GM19351 (cell line): ENCODE results near the gene GABRG3.

Experiments
- ATAC-seq: cut with Tn5 transposase; IDR thresholded peaks from one replicate; pipeline ENCODE4 v1.9.1; 2021; ENCODE audit warnings: mild to moderate bottlenecking, moderate library complexity; ENCODE audit not compliant: unreplicated experiment

GABRG3 gene

DNA sequence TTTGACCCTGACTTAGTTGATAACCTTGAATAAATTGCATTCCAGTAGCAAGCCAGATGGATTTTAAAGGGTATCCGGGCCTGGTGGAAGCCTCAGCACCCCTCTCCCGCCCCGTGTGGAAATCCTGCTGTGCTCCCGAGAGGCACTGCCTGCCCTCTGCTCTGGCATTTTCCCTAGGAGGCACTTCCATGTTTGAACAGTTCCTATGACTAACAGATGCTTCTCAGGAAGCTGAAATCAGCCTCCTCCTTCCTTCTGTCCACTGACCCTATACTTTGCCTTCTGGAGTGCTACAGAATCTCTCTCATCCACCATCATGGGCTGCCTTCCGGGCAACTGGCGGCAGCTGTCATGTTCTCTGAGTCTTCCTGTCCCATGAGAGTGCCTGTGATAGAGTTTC lies 90.8 kb downstream of the GABRG3 start:
- ATAC-seq = no peak

GRCh38 chr15:27062951-27063350 lies 92.0 kb downstream of the GABRG3 start:
- ATAC-seq = no peak

DNA sequence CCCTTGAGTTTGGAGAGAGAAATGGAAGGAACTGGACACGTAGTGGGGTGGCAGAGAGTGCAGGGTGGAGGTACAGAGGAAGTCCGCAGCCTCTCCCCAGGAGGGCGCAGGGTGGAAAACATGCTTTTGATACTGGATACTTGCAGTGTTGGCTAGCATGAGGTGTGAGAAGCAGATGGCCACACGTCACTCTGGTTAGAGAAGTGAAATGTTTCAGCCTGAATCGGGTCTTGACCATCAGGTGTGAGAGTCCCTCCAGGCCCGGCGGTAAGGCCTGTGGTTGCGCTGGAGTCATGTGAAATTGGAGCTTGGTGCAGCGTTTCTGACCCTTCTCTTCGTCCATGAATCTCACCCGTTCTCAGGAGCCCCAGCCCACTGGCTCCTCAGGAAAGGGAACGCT lies 93.1 kb downstream of the GABRG3 start:
- no peak for ATAC-seq

DNA sequence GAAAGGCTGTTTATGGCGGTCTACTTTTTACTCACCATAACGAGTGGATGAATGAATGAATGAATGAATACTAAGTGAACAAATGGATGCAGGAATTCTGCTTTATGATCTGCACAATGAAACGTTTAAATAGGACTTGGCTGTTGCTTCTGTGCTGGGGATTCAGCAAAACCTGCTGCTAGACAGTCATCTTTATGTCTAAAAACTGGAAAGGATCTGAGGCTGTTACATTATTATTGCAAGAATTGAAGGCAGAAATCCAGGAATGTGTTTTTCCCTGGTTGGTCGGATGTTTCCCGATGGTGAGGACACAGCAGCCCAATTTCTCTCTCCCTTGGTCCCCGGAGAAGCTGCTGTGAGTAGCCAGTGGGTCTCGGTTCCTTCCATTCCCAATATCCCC lies 94.2 kb downstream of the GABRG3 start:
- no peak for ATAC-seq

DNA sequence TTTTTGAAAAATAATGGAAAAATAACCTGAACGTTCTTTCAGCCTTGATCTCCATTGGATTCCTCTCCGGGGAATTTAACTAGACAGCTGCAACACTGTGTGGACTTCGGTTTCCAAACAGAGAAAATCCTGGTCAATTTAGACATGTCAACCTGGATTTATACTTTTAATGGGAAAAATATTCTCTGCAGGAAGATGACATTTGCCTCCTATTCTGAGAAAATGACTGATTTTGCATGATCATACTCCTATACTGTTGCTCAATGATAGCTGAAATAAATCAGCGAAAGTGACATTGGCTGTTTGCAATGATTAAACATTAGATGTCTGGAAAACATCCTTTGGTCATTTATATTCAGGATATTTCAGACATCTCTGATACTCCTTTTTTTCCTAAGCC lies 94.8 kb downstream of the GABRG3 start:
- no peak for ATAC-seq

GRCh38 chr15:27066446-27066845 lies 95.5 kb downstream of the GABRG3 start:
- ATAC-seq = no peak

GRCh38 chr15:27067175-27067574 lies 96.2 kb downstream of the GABRG3 start:
- no peak for ATAC-seq

- no peak for ATAC-seq
These were observed 99.9 kb downstream of the GABRG3 start for GRCh38 chr15:27070841-27071240.

DNA sequence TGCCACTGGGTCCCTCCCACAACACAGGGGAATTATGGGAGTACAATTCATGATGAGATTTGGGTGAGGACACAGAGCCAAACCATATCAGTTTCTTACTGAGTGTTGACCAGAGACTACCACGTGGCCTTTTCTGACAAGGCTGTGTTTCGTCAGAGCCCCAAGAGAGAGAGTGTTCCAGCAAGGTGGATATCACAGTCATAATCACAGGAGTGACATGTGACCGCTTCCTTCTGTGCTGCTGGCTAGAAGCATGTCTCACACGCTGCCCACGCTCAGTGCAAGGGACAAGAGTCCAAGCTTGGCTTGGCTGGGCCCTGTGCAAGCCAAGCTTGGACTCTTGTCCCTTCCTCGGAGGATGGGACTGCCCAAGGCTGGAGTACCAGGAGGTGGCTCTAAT lies 103.2 kb downstream of the GABRG3 start:
- no peak for ATAC-seq

DNA sequence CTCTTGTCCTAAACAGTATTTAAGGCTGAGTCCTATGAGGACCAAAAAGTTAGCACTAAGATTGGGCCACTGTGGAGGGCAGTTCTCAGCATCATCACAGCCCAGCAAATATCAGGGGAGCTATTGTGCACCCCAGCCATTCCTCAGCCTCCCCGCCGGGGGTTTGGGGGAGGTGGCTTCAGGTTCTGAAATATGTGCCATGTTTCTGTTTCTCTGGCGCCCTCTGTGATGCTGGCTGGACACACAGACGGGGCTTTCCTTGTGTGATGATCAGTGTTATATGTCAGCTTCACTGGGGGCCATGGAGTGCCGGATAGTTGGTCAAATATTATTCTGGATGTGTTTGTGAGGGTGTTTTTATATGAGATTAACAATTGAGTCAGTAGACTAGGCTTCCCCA lies 106.8 kb downstream of the GABRG3 start:
- ATAC-seq = no peak

- no peak for ATAC-seq
These were observed 110.9 kb downstream of the GABRG3 start for GRCh38 chr15:27081676-27082418.

- no peak for ATAC-seq
These were observed 111.5 kb downstream of the GABRG3 start for GRCh38 chr15:27082526-27082925.

- ATAC-seq = no peak
These were observed 113.9 kb downstream of the GABRG3 start for GRCh38 chr15:27084844-27085243.

GRCh38 chr15:27086149-27086548 lies 115.2 kb downstream of the GABRG3 start:
- no peak for ATAC-seq

GRCh38 chr15:27086805-27087204 lies 115.8 kb downstream of the GABRG3 start:
- ATAC-seq = no peak

DNA sequence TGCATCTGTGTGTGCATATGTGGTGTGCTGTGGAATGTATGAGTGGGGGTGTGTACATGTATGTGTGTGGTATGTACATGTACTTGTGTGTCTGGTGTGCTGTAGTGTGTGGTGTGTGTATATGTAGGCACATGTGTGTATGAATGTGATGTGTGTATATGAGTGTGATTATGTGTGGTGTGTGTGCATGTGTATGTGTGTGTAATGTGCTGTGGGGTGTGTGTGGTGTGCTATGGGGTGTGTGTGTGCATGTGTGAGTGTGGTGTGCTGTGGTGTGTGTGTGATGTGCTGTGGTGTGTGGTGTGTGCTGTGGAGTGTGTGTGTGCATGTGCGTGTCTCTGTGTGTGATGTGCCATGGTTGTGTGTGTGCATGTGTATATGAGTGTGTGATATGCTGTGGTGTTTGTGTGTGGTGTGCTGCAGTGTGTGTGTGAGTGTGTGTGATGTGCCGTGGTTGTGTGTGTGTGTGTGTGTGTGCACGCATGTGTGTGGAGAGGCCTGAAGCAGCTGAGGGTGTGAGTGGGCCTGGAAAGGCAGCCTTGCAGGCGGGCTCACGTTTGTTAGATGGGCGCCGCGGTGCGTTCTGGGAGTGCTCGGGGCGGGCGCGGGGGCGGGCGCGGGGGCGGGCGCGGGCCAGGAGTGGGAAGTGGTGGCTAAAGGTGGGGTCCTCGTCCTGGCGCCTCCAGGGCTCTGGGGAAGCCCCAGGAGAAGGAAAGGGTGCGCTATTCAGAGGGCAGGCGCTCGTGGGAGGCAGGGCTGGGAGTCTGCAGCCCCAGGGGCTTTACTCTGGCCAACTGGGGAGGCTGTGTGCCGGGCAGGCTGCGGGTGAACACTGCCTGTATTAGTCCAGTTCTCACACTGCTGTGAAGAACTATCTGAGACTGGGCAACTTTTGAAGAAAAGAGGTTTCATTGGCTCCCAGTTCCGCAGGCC lies 116.9 kb downstream of the GABRG3 start:
- no peak for ATAC-seq

GRCh38 chr15:27088584-27089232 lies 117.7 kb downstream of the GABRG3 start:
- no peak for ATAC-seq

- no peak for ATAC-seq
These were observed 118.2 kb downstream of the GABRG3 start for GRCh38 chr15:27089233-27089586.

DNA sequence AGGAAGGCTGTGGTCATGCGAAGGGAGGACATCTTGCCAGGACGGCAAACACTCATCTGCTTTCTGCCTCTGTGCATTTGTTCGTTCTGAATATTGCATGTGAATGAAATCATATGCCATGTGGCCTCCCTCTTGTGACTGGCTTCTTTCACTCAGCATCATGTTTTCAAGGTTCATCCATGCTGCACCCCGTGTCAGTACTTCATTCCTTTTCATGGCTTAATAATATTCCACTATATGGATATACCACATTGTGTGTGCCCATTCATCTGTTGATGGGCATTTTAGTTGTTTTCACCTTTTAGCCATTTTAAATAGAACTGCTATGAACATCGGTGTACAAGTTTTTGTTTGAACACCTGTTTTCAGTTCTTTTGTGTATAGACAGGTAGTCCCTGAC lies 118.7 kb downstream of the GABRG3 start:
- no peak for ATAC-seq

- ATAC-seq = no peak
These were observed 120.4 kb downstream of the GABRG3 start for GRCh38 chr15:27091270-27091940.

GRCh38 chr15:27092390-27092789 lies 121.4 kb downstream of the GABRG3 start:
- ATAC-seq = no peak
